Keratinocyte (primary cell): ENCODE data around the gene ZC3H7A. TPM values are rescaled to one million over a fixed set of nuclear protein-coding genes. Genes with fewer than 3 reads are reported as not detected.

Source experiments
- DNase-seq: peaks from one replicate; pipeline ENCODE4 v3.0.0-alpha.2; 2011; ENCODE audit warnings: low read depth, missing footprints, low spot score
- FAIRE-seq: peaks from 2 replicates; lab custom pipeline; 2011; peaks lifted over from hg19 to GRCh38; lab: Jason Lieb, UNC
- H2AFZ ChIP-seq: 2 replicates; pipeline ENCODE4 v1.6.0; 2012; ENCODE audit warnings: low read length, control low read depth, inconsistent platforms; ENCODE audit not compliant: control insufficient read depth
- H3K27ac ChIP-seq: 2 replicates; pipeline ENCODE4 v1.5.1; 2011; ENCODE audit warnings: low read length; ENCODE audit not compliant: control insufficient read depth, insufficient read depth
- H3K27me3 ChIP-seq: 3 replicates; pipeline ENCODE4 v1.6.0; 2011; ENCODE audit warnings: low read length; ENCODE audit not compliant: control insufficient read depth, insufficient read depth; ENCODE audit errors: extremely low read depth
- H3K36me3 ChIP-seq, 2 experiments: 2 replicates in 1 of 2; 3 replicates in 1 of 2; pipeline ENCODE4 v1.5.1; 2011; ENCODE audit warnings: low read length in 2 of 2, mild to moderate bottlenecking in 1 of 2; ENCODE audit not compliant: control insufficient read depth in 2 of 2, insufficient read depth in 2 of 2; ENCODE audit errors: extremely low read depth in 1 of 2
- H3K4me1 ChIP-seq: 3 replicates; pipeline ENCODE4 v1.5.1; 2011; ENCODE audit warnings: low read length; ENCODE audit not compliant: control insufficient read depth, insufficient read depth; ENCODE audit errors: extremely low read depth
- H3K4me2 ChIP-seq: 3 replicates; pipeline ENCODE4 v1.6.0; 2011; ENCODE audit warnings: low read depth, low read length; ENCODE audit not compliant: control insufficient read depth, insufficient read depth; ENCODE audit errors: extremely low read depth
- H3K4me3 ChIP-seq, 3 experiments: fragments of 200-600 bp in 1 of 3; sonication (generic) in 1 of 3; 2 replicates in 2 of 3; 3 replicates in 1 of 3; pipeline ENCODE4 v1.5.1; 2011 to 2016; ENCODE audit warnings: low read length in 3 of 3, mild to moderate bottlenecking in 3 of 3, control low read depth in 2 of 3, inconsistent platforms in 1 of 3, low read depth in 1 of 3, mixed read lengths in 1 of 3, mixed run types in 1 of 3, moderate library complexity in 1 of 3; ENCODE audit not compliant: control insufficient read depth in 2 of 3, insufficient read depth in 2 of 3; ENCODE audit errors: extremely low read depth in 1 of 3
- H3K79me2 ChIP-seq: 2 replicates; pipeline ENCODE4 v1.6.0; 2012; ENCODE audit warnings: low read length; ENCODE audit not compliant: control insufficient read depth, insufficient read depth
- H3K9ac ChIP-seq: 3 replicates; pipeline ENCODE4 v1.6.0; 2011; ENCODE audit warnings: low read length; ENCODE audit not compliant: control insufficient read depth, insufficient read depth; ENCODE audit errors: extremely low read depth
- H3K9me1 ChIP-seq: 3 replicates; pipeline ENCODE4 v1.6.0; 2011; ENCODE audit warnings: low read length; ENCODE audit not compliant: control insufficient read depth, insufficient read depth; ENCODE audit errors: extremely low read depth
- H3K9me3 ChIP-seq: 2 replicates; pipeline ENCODE4 v1.5.1; 2012; ENCODE audit warnings: low read depth, low read length; ENCODE audit not compliant: control insufficient read depth
- H4K20me1 ChIP-seq: 3 replicates; pipeline ENCODE4 v1.6.0; 2011; ENCODE audit warnings: low read length; ENCODE audit not compliant: control insufficient read depth, insufficient read depth; ENCODE audit errors: extremely low read depth
- CTCF ChIP-seq, 3 experiments: IDR thresholded peaks in 1 of 3; conservative IDR thresholded peaks in 1 of 3; optimal IDR thresholded peaks in 1 of 3; 2 replicates in 2 of 3; 3 replicates in 1 of 3; pipeline versions ENCODE3 to v1.5.1; 2011; ENCODE audit warnings: low read length in 3 of 3, mild to moderate bottlenecking in 3 of 3, moderate library complexity in 2 of 3, control low read depth in 1 of 3, inconsistent platforms in 1 of 3; ENCODE audit not compliant: insufficient read depth in 2 of 3; ENCODE audit errors: extremely low read depth in 1 of 3
- EZH2 ChIP-seq: IDR thresholded peaks from one replicate; pipeline ENCODE4 v1.6.1; 2012; ENCODE audit warnings: inconsistent platforms, mild to moderate bottlenecking, low read length, moderate library complexity
- dilution Hi-C: fragments of 300-500 bp; cut with MboI; formaldehyde crosslinking; loops from one replicate; pipeline ENCODE4 v1.7.0; 2020; ENCODE audit warnings: low sequenced_read_pairs; ENCODE audit not compliant: extremely low pct_ligation_motif_present
- polyA plus RNA-seq, 5 experiments: library from polyadenylated mRNA; depleted of rRNA in 3 of 5; stranded (reverse) in 3 of 5; stranded (forward) in 1 of 5; unstranded in 1 of 5; fragments of >200 nt; gene quantifications; 1 replicate in 1 of 5; 2 replicates in 3 of 5; 3 replicates in 1 of 5; pipeline versions ENCODE4 v1.2.1 to v1.2.3, GENCODE V29; 2011 to 2012; ENCODE audit warnings: missing spikeins in 2 of 5, low read depth in 1 of 5, low replicate concordance in 1 of 5

The ZC3H7A gene
- polyA plus RNA-seq, 1 donor (not counting 4 experiments of a cell fraction or from before 2014, with no cell fraction given), result 43.9 TPM

- Histone ChIP-seq H3K36me3 (peaks cover 20 to 49% of the 10 kb centered on the region in 2 experiments), H3K27ac (no peak overlapping the region), H4K20me1 (no peaks in the 10 kb centered on the region), H3K9me3 (no peaks in the 10 kb centered on the region), H3K27me3 (no peaks in the 10 kb centered on the region), H3K4me2 (no peak overlapping the region), H3K79me2 (no peaks in the 10 kb centered on the region), H3K4me1 (no peaks in the 10 kb centered on the region), H3K4me3 (no peak overlapping the region), H3K9ac (no peak overlapping the region), H3K9me1 (no peaks in the 10 kb centered on the region), H2AFZ (no peak overlapping the region)
- DNase-seq (no peak), FAIRE-seq (no peak)
- TF ChIP-seq CTCF (optimal IDR thresholded peaks at IDR 0.05 in 1 of 3, IDR thresholded peaks at IDR 0.05 in 1 of 3, conservative IDR thresholded peaks at IDR 0.05 in 1 of 3; ENCODE audit: extremely low read depth in 1 of 3, insufficient read depth in 2 of 3, low read length in 3 of 3) (no peak), EZH2 (no peak)
- dilution Hi-C loops, result no loop called here
Observed at GRCh38 chr16:11762431-11762830, 34.6 kb downstream of the ZC3H7A start.

- Histone ChIP-seq H3K27me3 (no peaks in the 10 kb centered on the region), H3K36me3 (peaks cover 20 to 41% of the 10 kb centered on the region in 2 experiments), H3K9ac (no peak overlapping the region), H3K9me1 (no peaks in the 10 kb centered on the region), H4K20me1 (no peaks in the 10 kb centered on the region), H3K9me3 (no peaks in the 10 kb centered on the region), H3K79me2 (no peaks in the 10 kb centered on the region), H3K4me2 (no peak overlapping the region), H3K4me1 (no peaks in the 10 kb centered on the region), H3K27ac (no peak overlapping the region), H2AFZ (no peak overlapping the region), H3K4me3 (no peak overlapping the region)
- TF ChIP-seq EZH2, result no peak
- no peak for TF ChIP-seq CTCF (optimal IDR thresholded peaks at IDR 0.05 in 1 of 3, IDR thresholded peaks at IDR 0.05 in 1 of 3, conservative IDR thresholded peaks at IDR 0.05 in 1 of 3; ENCODE audit: extremely low read depth in 1 of 3, insufficient read depth in 2 of 3, low read length in 3 of 3)
- no peak for FAIRE-seq
- DNase-seq, result no peak
- dilution Hi-C loops, result no loop called here
Observed at GRCh38 chr16:11759997-11760396, 37.1 kb downstream of the ZC3H7A start.
